HCT116 (cell line): ENCODE measurements around the gene MYRFL. TPM values are rescaled to one million over a fixed set of nuclear protein-coding genes. Genes with fewer than 3 reads are reported as not detected.

Experiments used
- ATAC-seq: fragments of 200-7000 bp; cut with Tn5 transposase; 2 replicates; pipeline ENCODE4 v1.9.1; 2020; ENCODE audit warnings: mild to moderate bottlenecking, moderate library complexity
- BruUV-seq: library from RNA; stranded (reverse); fragments of 400-500 nt; replicated peaks from 2 replicates; lab custom pipeline; 2021; lab: Mats Ljungman, UMichigan
- CTCF ChIA-PET: fragments of 300-600 bp; sonication (Branson Sonifier 250); formaldehyde crosslinking; loops from one replicate; lab custom pipeline; 2021; ENCODE audit warnings: antibody characterized with exemption; lab: Charles Lee
- POLR2A ChIA-PET: fragments of 300-600, 350-600 bp; sonication (Branson Sonifier 250); formaldehyde crosslinking; loops from one replicate; lab custom pipeline; 2021; ENCODE audit warnings: antibody characterized with exemption; lab: Charles Lee
- RAD21 ChIA-PET, 2 experiments: fragments of 300-600 bp; sonication (Branson Sonifier 250); formaldehyde crosslinking; loops; one replicate each; lab custom pipeline; 2023; ENCODE audit warnings: low total read pairs in 2 of 2; ENCODE audit not compliant: uncharacterized antibody in 2 of 2, unreplicated experiment in 2 of 2, low non-redundant PET in 1 of 2; lab: Charles Lee
- DNase-seq: peaks from one replicate; pipeline ENCODE4 v3.0.0-alpha.2; 2010; ENCODE audit warnings: low read depth, low spot score
- H2AFZ ChIP-seq: fragments of 200-600 bp; shearing (Covaris generic), sonication (generic); 2 replicates; pipeline ENCODE4 v1.6.1; 2017; ENCODE audit warnings: low read depth, mixed run types, mixed read lengths, antibody characterized with exemption, low read length; ENCODE audit not compliant: poor library complexity, severe bottlenecking
- H3K27ac ChIP-seq: 2 replicates; pipeline ENCODE4 v1.5.1; 2012; ENCODE audit warnings: low read depth, low read length
- H3K27me3 ChIP-seq: fragments of 200-600 bp; sonication (generic); 2 replicates; pipeline ENCODE4 v1.6.1; 2016; ENCODE audit warnings: mixed run types, low read length, mixed read lengths; ENCODE audit not compliant: insufficient read depth
- H3K36me3 ChIP-seq, 2 experiments: fragments of 200-500 bp in 1 of 2; fragments of 200-600 bp in 1 of 2; sonication (Bioruptor generic) in 1 of 2; sonication (generic) in 1 of 2; 2 replicates each; pipeline versions ENCODE4 v1.5.1 to v1.6.1; 2014 to 2016; ENCODE audit warnings: low read length in 2 of 2, inconsistent platforms in 1 of 2, mixed read lengths in 1 of 2, mixed run types in 1 of 2; ENCODE audit not compliant: insufficient read depth in 2 of 2, control insufficient read depth in 1 of 2
- H3K4me1 ChIP-seq, 2 experiments: fragments of 200-600 bp in 1 of 2; sonication (generic) in 1 of 2; 2 replicates each; pipeline versions ENCODE4 v1.5.1 to v1.6.1; 2012 to 2017; ENCODE audit warnings: low read length in 2 of 2, inconsistent platforms in 1 of 2, mild to moderate bottlenecking in 1 of 2, mixed read lengths in 1 of 2, mixed run types in 1 of 2, moderate library complexity in 1 of 2; ENCODE audit not compliant: insufficient read depth in 2 of 2, control insufficient read depth in 1 of 2
- H3K4me2 ChIP-seq: fragments of 200-600 bp; sonication (generic); 2 replicates; pipeline ENCODE4 v1.6.1; 2017; ENCODE audit warnings: mixed run types, low read length, mixed read lengths
- H3K4me3 ChIP-seq, 2 experiments: fragments of 200-600 bp in 1 of 2; sonication (generic) in 1 of 2; replicated peaks in 1 of 2; 2 replicates each; pipeline ENCODE4 v1.5.1; 2011 to 2016; ENCODE audit warnings: low read length in 2 of 2, control low read depth in 1 of 2, low read depth in 1 of 2, mild to moderate bottlenecking in 1 of 2, mixed read lengths in 1 of 2, mixed run types in 1 of 2
- H3K79me2 ChIP-seq: fragments of 200-600 bp; sonication (generic); 2 replicates; pipeline ENCODE4 v1.6.1; 2017; ENCODE audit warnings: mild to moderate bottlenecking, mixed run types, low read length, moderate library complexity, mixed read lengths; ENCODE audit not compliant: insufficient read depth
- H3K9ac ChIP-seq: fragments of 200-600 bp; sonication (generic); 2 replicates; pipeline ENCODE4 v1.6.1; 2016; ENCODE audit warnings: low read length, mixed read lengths
- H3K9me2 ChIP-seq: fragments of 200-600 bp; sonication (generic), shearing (Covaris generic); 2 replicates; pipeline ENCODE4 v1.6.1; 2017; ENCODE audit warnings: mixed run types, mild to moderate bottlenecking, moderate library complexity; ENCODE audit not compliant: insufficient read depth
- H3K9me3 ChIP-seq, 2 experiments: fragments of 200-500 bp in 1 of 2; fragments of 200-600 bp in 1 of 2; sonication (Bioruptor generic) in 1 of 2; sonication (generic) in 1 of 2; 2 replicates each; pipeline ENCODE4 v1.6.1; 2014 to 2017; ENCODE audit warnings: low read length in 2 of 2, mixed read lengths in 2 of 2, inconsistent platforms in 1 of 2, low read depth in 1 of 2, mild to moderate bottlenecking in 1 of 2, mixed run types in 1 of 2, moderate library complexity in 1 of 2; ENCODE audit not compliant: control insufficient read depth in 1 of 2, insufficient read depth in 1 of 2
- H4K20me1 ChIP-seq: fragments of 200-600 bp; sonication (generic), shearing (Covaris generic); 2 replicates; pipeline ENCODE4 v1.6.1; 2017; ENCODE audit warnings: mixed run types, mild to moderate bottlenecking, moderate library complexity; ENCODE audit not compliant: insufficient read depth
- ATF3 ChIP-seq: IDR thresholded peaks from 2 replicates; pipeline ENCODE4 v1.6.1; 2012
- CBX3 ChIP-seq: IDR thresholded peaks from 2 replicates; pipeline ENCODE4 v1.6.1; 2012; ENCODE audit warnings: low read depth
- CTCF ChIP-seq, 3 experiments: fragments of 200-600 bp in 1 of 3; sonication (generic) in 1 of 3; IDR thresholded peaks in 2 of 3; conservative IDR thresholded peaks in 1 of 3; 2 replicates each; pipeline ENCODE4 v1.5.1; 2012 to 2017; ENCODE audit warnings: low read depth in 2 of 3, low read length in 2 of 3, antibody characterized with exemption in 1 of 3, borderline replicate concordance in 1 of 3, control low read depth in 1 of 3, mild to moderate bottlenecking in 1 of 3, mixed read lengths in 1 of 3, mixed run types in 1 of 3, moderate library complexity in 1 of 3; ENCODE audit not compliant: insufficient read depth in 1 of 3
- EGR1 ChIP-seq: IDR thresholded peaks from 2 replicates; pipeline ENCODE4 v1.6.1; 2012; ENCODE audit warnings: low read depth
- EZH2phosphoT487 ChIP-seq: fragments of 200-600 bp; IDR thresholded peaks from 2 replicates; pipeline ENCODE4 v1.6.1; 2018; ENCODE audit warnings: antibody characterized with exemption, borderline replicate concordance
- FOSL1 ChIP-seq: IDR thresholded peaks from 2 replicates; pipeline ENCODE4 v1.6.1; 2012; ENCODE audit warnings: low read depth
- JUND ChIP-seq: IDR thresholded peaks from 2 replicates; pipeline ENCODE4 v1.6.1; 2012
- MAX ChIP-seq: IDR thresholded peaks from 2 replicates; pipeline ENCODE4 v1.6.1; 2012
- POLR2A ChIP-seq: IDR thresholded peaks from 2 replicates; pipeline ENCODE4 v1.7.0; 2011; ENCODE audit warnings: borderline replicate concordance; ENCODE audit not compliant: insufficient read depth, insufficient read length; ENCODE audit errors: extremely low read depth
- POLR2AphosphoS5 ChIP-seq: IDR thresholded peaks from 2 replicates; pipeline ENCODE4 v1.6.1; 2011; ENCODE audit warnings: mild to moderate bottlenecking, low read depth, low read length, moderate library complexity
- REST ChIP-seq: IDR thresholded peaks from 2 replicates; pipeline ENCODE4 v1.6.1; 2012; ENCODE audit warnings: low read depth
- SP1 ChIP-seq: IDR thresholded peaks from 2 replicates; pipeline ENCODE4 v1.6.1; 2012; ENCODE audit warnings: low read depth
- SRF ChIP-seq: IDR thresholded peaks from 2 replicates; pipeline ENCODE4 v1.6.1; 2012; ENCODE audit warnings: low read depth
- TCF7L2 ChIP-seq: IDR thresholded peaks from 2 replicates; pipeline ENCODE4 v1.7.0; 2011; ENCODE audit warnings: borderline replicate concordance, inconsistent platforms; ENCODE audit not compliant: insufficient read depth, insufficient read length; ENCODE audit errors: extremely low read depth
- YY1 ChIP-seq: IDR thresholded peaks from 2 replicates; pipeline ENCODE4 v1.6.1; 2011; ENCODE audit warnings: low read length, low read depth, moderate library complexity, mild to moderate bottlenecking; ENCODE audit not compliant: insufficient replicate concordance; ENCODE audit errors: extremely low read depth
- ZNF274 ChIP-seq: fragments of 200-500 bp; sonication (Bioruptor generic); IDR thresholded peaks from 2 replicates; pipeline ENCODE4 v1.6.1; 2014; ENCODE audit warnings: mild to moderate bottlenecking, low read depth, low read length, inconsistent platforms
- intact Hi-C: fragments of 100-400 bp; cut with micrococcal nuclease; formaldehyde crosslinking; loops from 2 replicates; pipeline ENCODE4 v1.10.0; 2022
- total RNA-seq: library from RNA; stranded (reverse); gene quantifications from one replicate; pipeline ENCODE4 v1.2.1, GENCODE V29; 2021; ENCODE audit not compliant: unreplicated experiment

Gene MYRFL
- total RNA-seq, 1 experiment from 2014 or later: 0.30 TPM

GRCh38 chr12:69903548-69903947 is 78.5 kb downstream of the MYRFL start:
- BruUV-seq: no TSS peak
- H3K9me2 ChIP-seq: no peaks in the 10 kb centered on the region
- ATAC-seq (no peak), DNase-seq (no peak)
- no peaks in the 10 kb centered on the region for H4K20me1 ChIP-seq
- H3K27ac ChIP-seq: no peak overlapping the region
- no peak for TF ChIP-seq TCF7L2
- no peaks in the 10 kb centered on the region for H3K36me3 ChIP-seq
- intact Hi-C loops: loop anchor here (10.0 kb wide), 1 partner anchor 461 kb away; the partner anchor contains the start of gene KCNMB4
- ChIA-PET POLR2A (no interaction called here), CTCF (interaction anchor here (3.5 kb wide), 1 partner anchor 673 kb away, joined by 33 read pairs; no protein-coding TSS in a partner anchor), RAD21 (no interaction called here)
- H3K27me3 ChIP-seq: no peaks in the 10 kb centered on the region
- H3K9me3 ChIP-seq: no peaks in the 10 kb centered on the region
- no peak overlapping the region for H2AFZ ChIP-seq
- H3K4me2 ChIP-seq: no peak overlapping the region
- no peaks in the 10 kb centered on the region for H3K4me1 ChIP-seq
- no peak overlapping the region for H3K9ac ChIP-seq
- no peak overlapping the region for H3K4me3 ChIP-seq
- H3K79me2 ChIP-seq: no peaks in the 10 kb centered on the region

GRCh38 chr12:69904777-69905176 is 79.8 kb downstream of the MYRFL start:
- Histone ChIP-seq H3K9me3 (no peaks in the 10 kb centered on the region), H4K20me1 (no peaks in the 10 kb centered on the region), H3K36me3 (no peaks in the 10 kb centered on the region), H3K27me3 (no peaks in the 10 kb centered on the region), H3K27ac (no peak overlapping the region), H3K4me1 (no peaks in the 10 kb centered on the region), H3K79me2 (no peaks in the 10 kb centered on the region), H3K9ac (no peak overlapping the region), H3K4me2 (no peak overlapping the region), H3K4me3 (no peak overlapping the region), H2AFZ (no peak overlapping the region), H3K9me2 (no peaks in the 10 kb centered on the region)
- ChIA-PET RAD21 (no interaction called here), POLR2A (no interaction called here), CTCF (interaction anchor here (1.3 kb wide), 1 partner anchor 672 kb away, joined by 5 read pairs; no protein-coding TSS in a partner anchor)
- intact Hi-C loops: loop anchor here (1.0 to 10.0 kb wide), 2 partner anchors 11 to 460 kb away; partner anchors contain the start of gene KCNMB4
- no peak for ATAC-seq
- DNase-seq: no peak
- no TSS peak for BruUV-seq
- no peak for TF ChIP-seq POLR2A
- TF ChIP-seq CTCF (IDR thresholded peaks at IDR 0.05 in 2 of 3, conservative IDR thresholded peaks at IDR 0.05 in 1 of 3; ENCODE audit: borderline replicate concordance in 1 of 3, insufficient read depth in 1 of 3, low read depth in 2 of 3, low read length in 2 of 3): no peak
- TF ChIP-seq EGR1: no peak
- no peak for TF ChIP-seq MAX
- no peak for TF ChIP-seq JUND
- no peak for TF ChIP-seq REST
- TF ChIP-seq CBX3: no peak
- TF ChIP-seq ZNF274: no peak
- TF ChIP-seq FOSL1: no peak
- TF ChIP-seq SP1: no peak
- no peak for TF ChIP-seq EZH2phosphoT487
- no peak for TF ChIP-seq ATF3
- TF ChIP-seq POLR2AphosphoS5: no peak
- TF ChIP-seq YY1: no peak
- TF ChIP-seq SRF: no peak
